ENCODE data around the gene ZHX3.
A peak's percentile ranks its signal among the peaks of the same experiment; 100 is the strongest.

The ZHX3 gene

GRCh38 chr20:41178495-41178894, 139.0 kb downstream of the ZHX3 start:
- H3K4me3 ChIP-seq (ENCODE audit: low read depth, low read length), result no peak overlapping the region
- DNase-seq, result no peak
- H3K36me3 ChIP-seq (replicated peaks), result peaks cover 33% of the 10 kb centered on the region
- no peaks in the 10 kb centered on the region for H3K27me3 ChIP-seq (replicated peaks)
- TF ChIP-seq CTCF (IDR thresholded peaks at IDR 0.05; ENCODE audit: low read depth, low read length, missing control alignments), result no peak
- in situ Hi-C loops (cut with HindIII; ENCODE audit: low pct_ligation_motif_present, low sequenced_read_pairs), result no loop called here
- H3K27ac ChIP-seq, result no peak overlapping the region

GRCh38 chr20:41177636-41178035, 139.9 kb downstream of the ZHX3 start:
- DNase-seq, result peak; percentile 84
- Histone ChIP-seq H3K27me3 (replicated peaks) (no peaks in the 10 kb centered on the region), H3K36me3 (replicated peaks) (peaks cover 37% of the 10 kb centered on the region), H3K27ac (peak overlapping the region; percentile 41), H3K4me3 (ENCODE audit: low read depth, low read length) (no peak overlapping the region)
- in situ Hi-C loops (cut with HindIII; ENCODE audit: low pct_ligation_motif_present, low sequenced_read_pairs), result no loop called here
- no peak for TF ChIP-seq CTCF (IDR thresholded peaks at IDR 0.05; ENCODE audit: low read depth, low read length, missing control alignments)

- H3K4me3 ChIP-seq (ENCODE audit: low read depth, low read length), result no peak overlapping the region
- no peak overlapping the region for H3K27ac ChIP-seq
- DNase-seq, result no peak
- H3K27me3 ChIP-seq (replicated peaks), result no peaks in the 10 kb centered on the region
- H3K36me3 ChIP-seq (replicated peaks), result peaks cover 36% of the 10 kb centered on the region
- in situ Hi-C loops (cut with HindIII; ENCODE audit: low pct_ligation_motif_present, low sequenced_read_pairs), result no loop called here
- no peak for TF ChIP-seq CTCF (IDR thresholded peaks at IDR 0.05; ENCODE audit: low read depth, low read length, missing control alignments)
These were observed 140.6 kb downstream of the ZHX3 start for GRCh38 chr20:41176711-41177552.

GRCh38 chr20:41175727-41176330, 141.7 kb downstream of the ZHX3 start:
- no peak overlapping the region for H3K27ac ChIP-seq
- peaks cover 36% of the 10 kb centered on the region for H3K36me3 ChIP-seq (replicated peaks)
- in situ Hi-C loops (cut with HindIII; ENCODE audit: low pct_ligation_motif_present, low sequenced_read_pairs), result no loop called here
- H3K27me3 ChIP-seq (replicated peaks), result no peaks in the 10 kb centered on the region
- no peak for TF ChIP-seq CTCF (IDR thresholded peaks at IDR 0.05; ENCODE audit: low read depth, low read length, missing control alignments)
- H3K4me3 ChIP-seq (ENCODE audit: low read depth, low read length), result no peak overlapping the region
- DNase-seq, result no peak

GRCh38 chr20:41175201-41175651, 142.3 kb downstream of the ZHX3 start:
- Histone ChIP-seq H3K27ac (no peak overlapping the region), H3K4me3 (ENCODE audit: low read depth, low read length) (no peak overlapping the region), H3K27me3 (replicated peaks) (no peaks in the 10 kb centered on the region), H3K36me3 (replicated peaks) (peaks cover 42% of the 10 kb centered on the region)
- no peak for DNase-seq
- in situ Hi-C loops (cut with HindIII; ENCODE audit: low pct_ligation_motif_present, low sequenced_read_pairs), result no loop called here
- TF ChIP-seq CTCF (IDR thresholded peaks at IDR 0.05; ENCODE audit: low read depth, low read length, missing control alignments), result no peak

Measured in brain microvascular endothelial cell (primary cell).